DND-41 (cell line): ENCODE results near the gene SEC31B.

Experiments
- EZH2 ChIP-seq: IDR thresholded peaks from 3 replicates; pipeline ENCODE4 v1.6.1; 2012; ENCODE audit warnings: borderline replicate concordance, low read depth, mild to moderate bottlenecking, moderate library complexity, low read length, inconsistent platforms; ENCODE audit not compliant: severe bottlenecking
- TF ChIP-seq, protein P1 (sequence below): IDR thresholded peaks from 2 replicates; pipeline ENCODE4 v1.5.1; 2012; ENCODE audit warnings: borderline replicate concordance, low read length, moderate library complexity, mild to moderate bottlenecking; ENCODE audit not compliant: poor library complexity, severe bottlenecking; ENCODE audit errors: extremely low read depth

DNA sequence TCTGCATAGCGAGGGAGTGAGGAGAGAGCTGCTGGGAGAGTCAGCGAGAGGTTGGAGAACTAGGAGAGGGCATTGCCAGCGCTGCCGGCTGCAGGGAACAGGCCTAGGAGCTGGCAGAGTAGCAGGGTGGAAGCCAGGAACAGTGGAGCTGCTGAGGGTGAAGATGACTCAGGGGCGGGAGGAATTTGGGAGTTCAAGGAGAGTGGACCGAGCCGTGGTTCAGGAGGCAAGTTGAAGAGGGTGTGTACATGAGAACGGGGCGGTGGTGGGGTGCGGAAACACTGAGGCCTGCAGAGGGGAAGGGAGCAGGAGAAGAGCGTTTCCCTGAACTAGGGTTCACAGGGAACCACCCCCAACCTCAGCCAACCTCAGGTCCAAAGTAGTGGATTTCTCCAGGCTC is 47.6 kb upstream of the SEC31B start:
- TF ChIP-seq, protein P1, sequence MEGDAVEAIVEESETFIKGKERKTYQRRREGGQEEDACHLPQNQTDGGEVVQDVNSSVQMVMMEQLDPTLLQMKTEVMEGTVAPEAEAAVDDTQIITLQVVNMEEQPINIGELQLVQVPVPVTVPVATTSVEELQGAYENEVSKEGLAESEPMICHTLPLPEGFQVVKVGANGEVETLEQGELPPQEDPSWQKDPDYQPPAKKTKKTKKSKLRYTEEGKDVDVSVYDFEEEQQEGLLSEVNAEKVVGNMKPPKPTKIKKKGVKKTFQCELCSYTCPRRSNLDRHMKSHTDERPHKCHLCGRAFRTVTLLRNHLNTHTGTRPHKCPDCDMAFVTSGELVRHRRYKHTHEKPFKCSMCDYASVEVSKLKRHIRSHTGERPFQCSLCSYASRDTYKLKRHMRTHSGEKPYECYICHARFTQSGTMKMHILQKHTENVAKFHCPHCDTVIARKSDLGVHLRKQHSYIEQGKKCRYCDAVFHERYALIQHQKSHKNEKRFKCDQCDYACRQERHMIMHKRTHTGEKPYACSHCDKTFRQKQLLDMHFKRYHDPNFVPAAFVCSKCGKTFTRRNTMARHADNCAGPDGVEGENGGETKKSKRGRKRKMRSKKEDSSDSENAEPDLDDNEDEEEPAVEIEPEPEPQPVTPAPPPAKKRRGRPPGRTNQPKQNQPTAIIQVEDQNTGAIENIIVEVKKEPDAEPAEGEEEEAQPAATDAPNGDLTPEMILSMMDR, result no peak
- TF ChIP-seq EZH2, result no peak
